Amygdala (tissue), 56 donors: ENCODE results near the gene LMLN.
"Not testable (repeated sequence)": the region's sequence is repeated elsewhere in the genome, so short reads cannot be mapped to it uniquely, and the experiment has no call there.

Experiments
- DNase-seq, 56 donors: peaks; one replicate each; lab custom pipeline; 2025; lab: John Stamatoyannopoulos, UW

The LMLN gene

DNA sequence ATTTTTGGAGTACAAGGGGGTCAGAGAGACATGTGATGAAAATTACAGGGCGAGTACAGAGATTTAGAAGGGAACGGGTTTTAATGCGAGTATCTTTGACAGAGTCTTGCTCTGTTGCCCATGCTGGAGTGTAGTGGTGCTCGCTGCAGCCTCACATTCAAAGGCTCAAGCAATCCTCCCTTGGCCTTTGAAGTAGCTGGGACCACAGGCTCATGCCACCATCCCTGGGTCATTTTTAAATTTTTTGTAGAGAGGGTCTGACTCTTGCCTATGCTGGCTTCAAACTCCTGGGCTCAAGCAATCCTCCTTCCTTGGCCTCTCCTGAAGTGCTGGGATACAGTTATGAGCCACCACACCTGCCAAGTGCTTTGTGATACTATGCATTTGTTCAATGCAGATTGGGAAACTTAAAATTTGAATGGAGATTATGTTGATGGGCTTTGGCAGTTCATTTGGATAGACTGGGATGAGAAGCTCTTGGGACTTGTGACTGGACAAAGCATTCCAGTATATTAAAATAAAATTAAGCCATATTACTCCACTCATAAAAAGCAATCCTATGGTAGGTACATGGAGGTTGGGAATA lies 4.0 kb upstream of the LMLN start:
- no peak for DNase-seq

DNA sequence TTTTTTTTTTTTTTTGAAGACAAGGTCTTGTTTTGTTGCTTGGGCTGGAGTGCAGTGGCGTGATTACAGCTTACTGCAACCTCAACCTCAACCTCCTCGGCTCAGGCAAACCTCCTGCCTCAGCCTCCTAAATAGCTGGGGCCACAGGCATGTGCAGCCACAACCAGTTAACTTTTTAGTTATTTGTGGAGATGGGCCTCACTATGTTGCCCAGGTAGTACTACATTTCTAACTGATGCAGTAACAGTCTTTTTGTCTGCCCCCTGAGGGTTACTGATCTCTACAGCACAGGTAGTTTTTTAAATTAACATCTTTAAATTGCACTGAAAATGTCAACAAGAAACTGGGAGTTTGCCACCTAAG lies 3.4 kb upstream of the LMLN start:
- no peak for DNase-seq

DNA sequence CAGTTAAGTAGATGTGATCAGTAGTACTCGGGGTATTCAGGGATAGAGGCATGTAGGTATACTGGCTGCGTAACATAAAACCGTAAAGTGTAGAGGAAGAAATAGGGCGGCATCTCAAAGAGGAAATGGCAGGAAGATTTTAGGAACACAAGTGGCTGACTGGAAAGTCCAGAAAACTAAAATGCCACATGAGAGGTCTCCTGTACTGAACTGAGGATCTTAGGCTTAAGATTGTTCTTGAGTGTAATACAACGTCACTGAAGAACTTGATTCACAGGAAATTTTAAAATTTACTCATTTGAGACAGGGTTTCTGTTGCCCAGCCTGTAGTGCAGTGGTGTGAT lies 2.3 kb upstream of the LMLN start:
- no peak for DNase-seq

DNA sequence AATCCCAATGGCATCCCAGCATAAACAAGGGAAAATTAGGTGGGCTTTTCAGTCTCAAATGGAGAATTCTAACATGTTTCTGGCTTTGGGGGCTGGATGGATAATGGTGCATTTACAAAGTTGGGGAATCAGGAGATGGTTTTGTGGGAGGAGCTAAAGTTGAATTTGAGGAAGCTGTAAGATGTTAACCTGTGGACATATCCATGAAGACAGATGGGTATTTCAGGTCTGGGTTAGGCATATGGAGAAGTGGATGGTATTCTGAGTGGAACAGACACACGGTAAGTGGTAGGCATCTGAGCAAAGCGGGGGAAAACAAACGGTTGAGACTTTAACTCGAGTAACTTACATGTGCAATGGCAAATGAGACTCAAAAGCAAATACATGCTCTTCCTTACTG lies 1.7 kb upstream of the LMLN start:
- no peak for DNase-seq

DNA sequence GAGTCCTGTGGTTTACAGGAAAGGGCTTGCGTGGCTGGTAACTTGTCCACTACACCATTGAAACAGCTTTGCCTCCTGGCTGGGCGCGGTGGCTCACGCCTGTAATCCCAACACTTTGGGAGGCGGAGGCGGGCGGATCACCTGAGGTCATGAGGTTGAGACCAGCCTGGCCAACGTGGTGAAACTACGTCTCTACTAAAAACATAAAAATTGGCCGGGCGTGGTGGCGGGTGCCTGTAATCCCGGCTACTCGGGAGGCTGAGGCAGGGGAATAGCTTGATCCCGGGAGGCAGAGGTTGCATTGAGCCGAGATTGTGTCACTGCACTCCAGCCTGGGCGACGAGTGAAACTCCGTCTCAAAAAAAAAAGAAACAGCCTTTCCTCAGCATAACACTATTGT lies 1.2 kb upstream of the LMLN start:
- not testable (repeated sequence) for DNase-seq

DNA sequence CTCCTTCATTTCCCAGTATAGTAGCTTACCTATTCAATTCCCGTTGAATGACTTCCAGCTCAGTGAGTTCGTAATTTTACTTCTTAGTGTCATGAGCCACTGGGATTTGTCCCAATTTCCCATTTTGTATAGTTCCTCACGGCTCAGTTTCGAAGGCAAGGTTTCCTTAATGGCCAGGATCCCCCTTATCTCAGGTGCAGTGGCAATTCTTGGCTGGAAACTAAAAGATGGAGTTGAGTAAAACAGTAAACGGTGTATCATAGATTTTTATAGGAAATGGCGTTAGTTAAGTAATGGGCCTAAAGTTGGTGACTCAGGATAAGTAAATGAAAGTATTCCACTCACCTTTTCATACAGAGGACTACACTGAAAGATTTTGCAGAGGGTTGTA lies 522 bp upstream of the LMLN start:
- DNase-seq: no peak

DNA sequence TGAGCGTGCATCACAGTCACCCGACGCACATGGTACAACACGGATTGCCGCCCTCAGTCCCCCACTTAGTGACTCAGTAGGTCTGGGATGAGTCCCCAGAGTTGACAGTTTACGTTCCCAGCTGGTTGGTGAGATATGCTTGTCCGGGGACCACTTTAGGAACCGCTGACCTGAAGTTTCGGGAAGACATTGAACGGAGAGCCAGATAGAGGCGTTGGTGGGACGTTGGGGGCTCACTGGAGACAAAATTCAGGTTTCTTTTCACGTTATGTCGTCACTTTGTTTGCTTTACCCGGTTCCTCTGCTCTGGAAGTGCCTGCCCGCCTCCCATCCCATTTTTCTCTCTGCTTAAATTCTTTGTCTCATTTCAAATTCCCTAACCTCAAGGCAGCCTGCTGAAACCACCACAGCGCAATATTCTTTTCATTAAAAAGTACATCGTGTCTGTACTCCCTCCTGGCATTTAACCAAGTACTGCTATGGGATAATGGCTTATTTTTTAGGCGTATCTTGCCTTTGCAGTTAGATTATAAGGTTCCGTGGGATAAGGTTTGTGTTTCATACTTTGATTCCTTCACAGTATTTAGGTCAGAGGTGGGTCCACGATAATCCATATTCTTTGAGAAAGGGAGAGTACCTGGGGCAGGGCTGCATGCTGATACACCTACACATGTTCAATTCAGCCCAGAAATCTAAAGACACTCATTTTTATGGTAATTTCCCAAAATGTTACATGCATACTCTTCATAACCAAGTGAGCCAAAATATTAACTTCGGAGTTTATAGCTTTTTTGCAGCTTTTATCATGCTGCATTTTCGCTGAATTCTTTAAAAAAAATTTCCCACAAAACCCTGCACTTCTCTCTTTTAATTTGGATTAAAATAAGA lies 921 bp downstream of the LMLN start:
- no peak for DNase-seq

DNA sequence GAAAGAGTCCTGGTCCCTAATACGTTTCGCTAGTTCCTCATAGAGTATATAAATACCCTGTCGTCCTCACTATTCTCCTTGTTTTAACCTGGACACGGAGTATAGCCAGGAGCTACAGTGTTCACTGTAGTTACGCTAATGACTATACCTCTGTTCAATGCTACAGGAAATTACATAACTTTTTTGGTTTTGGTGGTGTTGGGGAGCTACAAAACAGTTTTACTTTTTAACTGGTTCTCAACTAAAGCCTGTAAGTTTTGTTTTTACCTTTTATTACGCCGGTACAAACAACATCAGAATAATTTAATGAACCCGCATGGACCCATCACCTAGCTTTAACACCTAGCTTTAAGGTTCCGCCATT lies 1.5 kb downstream of the LMLN start:
- DNase-seq: no peak

DNA sequence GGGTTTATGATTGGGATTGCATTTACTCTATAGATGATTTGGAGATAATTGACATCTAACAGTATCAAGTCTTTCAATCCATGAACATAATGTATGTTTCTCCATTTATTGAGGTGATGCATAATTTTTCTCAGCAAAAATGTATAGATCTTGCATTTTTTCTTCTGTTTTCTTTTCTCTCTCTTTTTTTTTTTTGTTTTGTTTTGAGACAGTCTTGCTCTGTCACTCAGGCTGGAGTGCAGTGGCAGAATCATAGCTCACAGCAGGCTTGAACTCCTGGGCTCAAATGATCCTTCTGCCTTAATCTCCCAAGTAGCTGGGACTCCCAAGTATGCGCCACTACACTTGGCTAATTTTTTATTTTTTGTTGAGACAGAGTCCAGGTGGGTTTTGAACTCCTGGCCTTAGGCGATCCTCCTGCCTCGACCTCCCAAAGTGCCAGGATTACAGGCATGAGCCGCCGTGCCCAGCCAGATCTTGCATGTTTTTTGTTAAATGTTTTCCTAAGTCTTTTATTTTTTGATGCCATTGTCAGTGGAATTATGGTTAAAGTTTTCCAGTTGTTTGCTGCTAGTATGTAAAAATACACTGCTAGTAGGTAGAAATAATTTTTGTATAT lies 3.1 kb downstream of the LMLN start:
- no peak for DNase-seq

DNA sequence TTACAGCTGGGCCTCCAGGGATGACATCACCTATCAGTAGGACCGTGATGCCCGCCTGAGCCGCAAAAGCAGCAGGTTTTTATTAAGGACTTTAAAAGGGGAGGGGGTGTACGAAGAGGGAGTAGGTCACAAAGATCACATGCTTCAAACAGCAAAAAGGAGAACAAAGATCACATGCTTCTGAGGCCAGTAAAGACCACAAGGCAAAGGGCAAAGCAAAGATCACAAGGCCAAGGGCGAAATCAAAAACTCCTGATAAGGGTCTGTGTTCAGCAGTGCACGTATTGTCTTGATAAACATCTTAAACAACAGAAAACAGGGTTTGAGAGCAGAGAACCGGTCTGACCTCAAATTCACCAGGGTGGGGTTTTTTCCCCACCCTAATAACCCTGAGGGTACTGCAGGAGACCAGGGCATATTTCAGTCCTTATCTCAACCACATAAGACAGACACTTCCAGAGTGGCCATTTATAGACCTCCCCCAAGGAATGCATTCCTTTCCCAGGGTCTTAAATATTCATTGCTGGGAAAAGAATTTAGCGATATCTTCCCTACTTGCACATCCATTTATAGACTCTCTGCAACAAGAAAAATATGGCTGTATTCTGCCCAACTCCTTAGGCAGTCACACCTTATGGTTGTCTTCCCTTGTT lies 7.4 kb downstream of the LMLN start:
- DNase-seq: not testable (repeated sequence)

DNA sequence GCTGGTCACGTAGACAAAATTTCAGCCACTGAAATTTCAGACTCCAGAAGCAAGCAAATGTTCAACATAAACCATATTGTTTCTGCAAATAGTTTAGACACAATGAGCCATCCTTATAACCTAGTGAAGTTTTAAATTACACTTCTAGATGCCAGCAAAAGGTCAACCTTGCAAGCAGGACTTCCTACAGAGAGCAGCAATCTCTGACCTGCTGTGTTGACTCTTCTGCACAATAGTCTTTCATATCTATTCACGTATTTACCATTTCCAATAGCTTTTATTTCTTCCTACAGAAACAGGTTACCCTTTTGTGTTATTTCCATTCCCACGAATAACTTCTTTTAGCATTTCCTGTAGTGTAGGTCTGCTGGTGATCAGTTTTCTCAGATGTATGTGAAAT lies 10.6 kb downstream of the LMLN start:
- DNase-seq: no peak

DNA sequence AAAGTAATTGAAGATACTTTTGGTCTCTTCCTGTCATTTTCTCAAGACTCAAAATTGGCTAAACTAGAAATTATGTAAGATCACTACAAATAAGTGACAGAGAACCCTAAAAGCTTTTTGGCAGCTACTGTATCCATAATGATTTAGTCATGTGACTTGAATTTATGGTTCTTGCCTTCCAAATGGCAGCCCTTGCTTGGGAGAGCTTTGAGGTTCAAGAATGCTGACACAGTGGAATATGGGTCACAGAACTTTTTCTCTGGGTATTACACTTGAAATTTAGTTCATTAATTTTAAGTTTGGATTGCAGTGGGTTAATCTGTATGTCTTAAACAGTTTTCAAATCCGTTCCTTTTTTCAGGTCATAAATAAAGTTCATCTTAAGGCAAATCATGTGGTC lies 14.0 kb downstream of the LMLN start:
- DNase-seq: no peak

DNA sequence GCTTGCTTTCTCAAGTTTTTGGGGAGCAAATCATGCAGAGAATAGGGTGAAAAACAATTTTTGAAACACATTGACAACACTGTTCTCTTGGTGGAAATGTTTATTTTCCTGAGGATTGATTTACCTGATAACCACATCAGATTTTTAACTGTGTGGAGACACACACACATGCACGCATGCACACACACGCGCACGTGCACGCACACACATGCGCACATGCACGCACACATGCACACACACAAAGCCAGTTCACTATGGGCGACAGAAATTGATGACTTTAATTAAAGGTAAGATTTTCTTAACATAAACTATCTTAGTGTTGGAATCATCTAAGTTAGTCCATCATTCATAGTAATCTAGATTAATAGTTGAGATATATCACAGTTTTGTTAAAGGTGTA lies 15.3 kb downstream of the LMLN start:
- DNase-seq: no peak

DNA sequence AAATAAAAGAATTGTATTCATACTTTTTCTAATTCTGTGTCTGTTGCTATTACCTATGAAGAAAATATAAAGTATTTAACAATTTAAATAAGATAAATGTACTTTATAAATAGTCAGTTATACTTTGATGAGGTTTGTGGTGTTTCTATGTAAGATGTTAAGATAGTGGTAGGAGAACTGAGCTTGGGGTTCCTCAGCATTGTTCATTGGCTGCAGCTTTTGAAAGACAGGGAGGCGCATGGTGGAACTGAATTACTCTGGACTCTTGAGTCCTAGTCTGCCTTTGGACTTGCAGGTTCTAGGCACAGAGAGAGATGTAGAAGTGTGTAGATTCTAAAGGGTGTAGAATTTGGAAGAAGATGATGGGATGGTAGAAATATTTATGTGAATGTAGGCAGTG lies 23.1 kb downstream of the LMLN start:
- DNase-seq: no peak

DNA sequence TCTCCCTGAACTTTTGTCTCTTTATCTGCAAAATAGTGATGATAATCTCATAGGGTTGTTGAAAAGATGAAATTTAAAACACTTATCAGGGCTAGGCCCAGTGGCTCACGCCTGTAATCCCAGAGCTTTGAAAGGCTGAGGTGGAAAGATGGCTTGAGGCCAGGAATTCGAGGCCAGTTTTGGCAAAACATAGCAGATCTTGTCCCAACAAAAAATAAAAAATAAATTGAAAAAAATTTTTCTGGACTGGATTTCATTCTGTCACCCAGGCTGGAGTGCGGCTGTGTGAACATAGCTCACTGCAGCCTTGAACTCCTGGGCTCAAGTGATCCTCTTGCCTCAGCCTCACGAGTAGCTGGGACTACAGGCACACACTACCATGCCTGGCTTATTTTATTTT lies 29.6 kb downstream of the LMLN start:
- no peak for DNase-seq

DNA sequence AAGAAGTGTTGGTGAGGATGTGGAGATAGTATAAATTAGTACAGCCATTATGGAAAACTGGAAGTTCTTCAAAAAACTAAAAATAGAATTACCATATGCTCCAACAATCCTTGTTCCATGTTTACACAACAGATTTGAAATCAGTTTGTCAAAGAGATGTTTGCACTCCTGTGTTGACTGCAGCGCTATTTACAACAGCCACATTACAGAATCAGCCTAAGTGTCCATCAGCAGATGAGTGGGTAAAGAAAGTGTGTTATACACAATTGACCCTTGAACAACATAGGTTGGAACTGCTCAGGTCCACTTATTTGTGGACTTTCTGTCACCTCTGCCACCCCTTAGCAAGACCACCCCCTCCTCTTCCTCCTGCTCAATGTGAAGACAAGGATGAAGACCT lies 34.7 kb downstream of the LMLN start:
- DNase-seq: no peak

DNA sequence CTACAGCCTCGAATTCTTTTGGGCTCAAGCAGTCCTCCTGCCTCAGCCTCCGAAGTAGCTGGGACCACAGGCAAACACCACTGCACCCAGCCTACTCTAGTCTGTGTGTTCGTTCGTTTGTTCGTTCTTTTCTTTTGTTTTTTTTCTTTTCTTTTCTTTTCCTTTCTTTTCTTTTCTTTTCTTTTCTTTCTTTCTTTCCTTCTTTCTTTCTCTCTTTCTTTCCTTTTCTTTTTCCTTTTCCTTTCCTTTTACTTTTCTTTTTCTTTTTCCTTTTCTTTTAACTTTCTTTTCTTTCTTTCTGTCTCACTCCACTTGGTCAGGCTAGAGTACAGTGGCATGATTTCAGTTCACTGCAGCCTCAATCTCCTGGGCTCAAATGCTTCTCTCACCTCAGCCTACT lies 36.8 kb downstream of the LMLN start:
- no peak for DNase-seq

DNA sequence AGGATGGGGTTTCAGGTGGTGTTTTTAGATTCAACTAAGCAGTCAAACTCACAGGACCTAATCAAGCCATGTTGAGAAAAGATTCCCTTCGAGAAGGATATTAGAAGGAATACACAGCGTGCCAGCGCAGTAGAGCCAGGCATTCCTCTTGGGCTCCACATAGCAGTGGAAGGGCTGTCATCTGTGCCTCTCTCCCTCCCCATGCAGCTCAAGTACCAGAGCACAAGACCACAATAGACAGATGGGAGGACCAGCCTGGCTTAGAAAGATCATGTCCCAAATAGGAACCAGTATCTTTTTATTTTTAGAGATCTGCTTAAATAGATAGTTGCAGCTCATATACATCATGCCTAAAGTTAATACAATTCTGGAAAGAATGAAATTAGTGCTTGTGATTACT lies 37.9 kb downstream of the LMLN start:
- DNase-seq: no peak

DNA sequence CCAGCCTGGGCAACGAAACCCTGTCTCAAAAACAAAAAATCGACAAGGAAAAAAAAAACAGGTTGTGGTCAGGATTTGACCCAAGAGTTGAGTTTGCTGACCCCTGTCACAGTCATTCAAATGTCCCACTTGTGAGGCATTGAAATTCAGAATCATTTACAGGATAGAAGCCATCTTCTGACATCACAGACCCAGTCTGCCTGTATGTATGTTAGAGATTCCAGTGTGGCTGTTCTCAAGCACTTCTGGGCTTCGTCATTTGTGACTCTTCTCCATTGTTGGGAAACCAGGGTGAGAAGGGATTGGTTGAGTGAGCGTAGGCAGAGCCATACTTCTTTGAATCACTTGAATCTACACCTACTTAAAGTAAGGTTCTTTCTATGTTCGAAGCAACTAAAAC lies 57.1 kb downstream of the LMLN start:
- no peak for DNase-seq

DNA sequence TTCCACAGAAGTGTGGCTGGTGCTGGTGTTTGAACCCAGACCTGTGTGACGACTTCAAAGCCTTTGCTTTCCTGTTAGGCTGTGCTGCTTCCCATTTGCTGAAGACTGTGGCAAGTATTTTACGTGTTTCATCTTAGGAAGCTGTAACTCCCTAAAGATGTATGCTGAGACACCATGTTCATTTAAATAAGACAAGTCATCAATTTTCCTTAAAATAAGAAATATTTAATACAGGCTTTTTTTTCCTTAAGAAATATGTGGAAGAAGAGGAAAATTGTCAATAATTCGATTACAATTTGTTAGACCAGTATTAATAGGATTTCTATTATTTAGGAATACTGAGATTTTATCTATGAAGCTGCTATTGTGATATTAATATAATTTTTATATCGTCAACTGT lies 58.4 kb downstream of the LMLN start:
- no peak for DNase-seq

DNA sequence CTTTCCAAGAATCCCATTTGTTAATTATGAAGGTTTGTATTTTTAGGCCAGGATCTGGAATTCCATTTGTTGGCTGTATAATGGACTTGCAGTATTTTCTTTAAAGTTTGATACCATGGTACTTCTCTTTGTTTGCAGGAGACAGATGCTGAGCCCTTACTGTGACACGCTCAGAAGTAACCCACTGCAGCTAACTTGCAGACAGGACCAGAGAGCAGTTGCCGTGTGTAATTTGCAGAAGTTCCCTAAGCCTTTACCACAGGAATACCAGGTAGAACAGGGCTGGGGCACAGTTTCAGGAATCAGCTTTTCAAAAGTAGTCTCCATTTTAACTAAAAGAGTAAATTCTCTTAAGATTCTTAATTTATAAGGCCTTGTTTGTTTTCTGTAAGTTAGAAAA lies 59.1 kb downstream of the LMLN start:
- DNase-seq: no peak

DNA sequence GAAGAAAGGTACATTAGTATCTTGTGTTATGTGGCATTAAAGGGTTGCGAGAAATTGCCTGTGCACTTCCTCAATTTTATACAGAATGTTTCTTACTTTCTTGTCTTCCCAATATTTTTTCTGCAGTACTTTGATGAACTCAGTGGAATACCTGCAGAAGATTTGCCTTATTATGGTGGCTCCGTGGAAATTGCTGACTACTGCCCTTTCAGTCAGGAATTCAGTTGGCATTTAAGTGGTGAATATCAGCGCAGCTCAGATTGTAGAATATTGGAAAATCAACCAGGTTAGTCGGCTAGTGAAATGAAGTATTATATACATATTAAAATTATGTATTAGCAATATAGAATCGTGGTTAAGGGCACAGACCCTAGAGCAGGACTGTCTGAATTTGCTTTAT lies 61.3 kb downstream of the LMLN start:
- DNase-seq: no peak
